OCI-LY1 (cell line): Measurements from ENCODE around the gene RAPGEF4.

ENCODE experiments used
- H2AFZ ChIP-seq: fragments of 200-600 bp; sonication (generic), shearing (Covaris generic); 2 replicates; pipeline ENCODE4 v1.6.0; 2014; ENCODE audit warnings: antibody characterized with exemption, mild to moderate bottlenecking, low read length
- H3F3A ChIP-seq: fragments of 200-600 bp; sonication (generic), shearing (Covaris generic); 2 replicates; pipeline ENCODE4 v1.6.0; 2014; ENCODE audit warnings: mild to moderate bottlenecking, antibody characterized with exemption, low read length, moderate library complexity; ENCODE audit not compliant: insufficient read depth
- H3K27ac ChIP-seq: fragments of 200-600 bp; sonication (generic); 2 replicates; pipeline ENCODE4 v1.5.1; 2014; ENCODE audit warnings: low read length, mixed run types, mild to moderate bottlenecking, low read depth; ENCODE audit not compliant: poor library complexity, severe bottlenecking
- H3K27me3 ChIP-seq: fragments of 200-600 bp; sonication (generic); 2 replicates; pipeline ENCODE4 v1.6.0; 2014; ENCODE audit warnings: antibody characterized with exemption, mild to moderate bottlenecking, low read length, moderate library complexity; ENCODE audit not compliant: insufficient read depth
- H3K36me3 ChIP-seq: fragments of 200-600 bp; sonication (generic); 2 replicates; pipeline ENCODE4 v1.6.1; 2014; ENCODE audit warnings: mild to moderate bottlenecking, antibody characterized with exemption, low read length, moderate library complexity, mixed read lengths; ENCODE audit not compliant: insufficient read depth
- H3K4me1 ChIP-seq: fragments of 200-600 bp; sonication (generic); 2 replicates; pipeline ENCODE4 v1.5.1; 2014; ENCODE audit warnings: mild to moderate bottlenecking, low read length, moderate library complexity; ENCODE audit not compliant: insufficient read depth, severe bottlenecking
- H3K4me2 ChIP-seq: fragments of 200-600 bp; sonication (generic), shearing (Covaris generic); 2 replicates; pipeline ENCODE4 v1.6.1; 2014; ENCODE audit warnings: low read length
- H3K4me3 ChIP-seq: fragments of 200-600 bp; sonication (generic); 2 replicates; pipeline ENCODE4 v1.5.1; 2014; ENCODE audit warnings: low read length, low read depth, mild to moderate bottlenecking, mixed read lengths; ENCODE audit not compliant: poor library complexity, severe bottlenecking
- H3K79me2 ChIP-seq: fragments of 200-600 bp; shearing (Covaris generic); 2 replicates; pipeline ENCODE4 v1.6.1; 2016; ENCODE audit warnings: mixed run types, low read length, mixed read lengths; ENCODE audit not compliant: insufficient read depth
- H3K9ac ChIP-seq: fragments of 200-600 bp; sonication (generic), shearing (Covaris generic); 2 replicates; pipeline ENCODE4 v1.6.1; 2014; ENCODE audit warnings: mild to moderate bottlenecking, low read length, mixed read lengths
- H3K9me2 ChIP-seq: fragments of 200-600 bp; sonication (generic), shearing (Covaris generic); 2 replicates; pipeline ENCODE4 v1.6.1; 2014; ENCODE audit warnings: low read depth, mild to moderate bottlenecking, low read length, mixed read lengths
- H3K9me3 ChIP-seq: fragments of 200-600 bp; shearing (Covaris generic); 2 replicates; pipeline ENCODE4 v1.6.1; 2014; ENCODE audit warnings: low read length, mixed read lengths
- H4K20me1 ChIP-seq: fragments of 200-600 bp; sonication (generic), shearing (Covaris generic); 2 replicates; pipeline ENCODE4 v1.6.0; 2016; ENCODE audit warnings: mild to moderate bottlenecking, low read length; ENCODE audit not compliant: insufficient read depth
- EZH2 ChIP-seq: fragments of 200-600 bp; sonication (generic), shearing (Covaris generic); IDR thresholded peaks from 2 replicates; pipeline ENCODE4 v1.8.0; 2017; ENCODE audit warnings: borderline replicate concordance, mixed run types, mild to moderate bottlenecking, antibody characterized with exemption, low read length, moderate library complexity, mixed read lengths
- TF ChIP-seq, protein P1 (sequence below): fragments of 200-600 bp; sonication (generic), shearing (Covaris generic); IDR thresholded peaks from 2 replicates; pipeline ENCODE4 v1.5.1; 2017; ENCODE audit warnings: mild to moderate bottlenecking, antibody characterized with exemption, low read length, moderate library complexity, mixed read lengths

RAPGEF4 gene

DNA sequence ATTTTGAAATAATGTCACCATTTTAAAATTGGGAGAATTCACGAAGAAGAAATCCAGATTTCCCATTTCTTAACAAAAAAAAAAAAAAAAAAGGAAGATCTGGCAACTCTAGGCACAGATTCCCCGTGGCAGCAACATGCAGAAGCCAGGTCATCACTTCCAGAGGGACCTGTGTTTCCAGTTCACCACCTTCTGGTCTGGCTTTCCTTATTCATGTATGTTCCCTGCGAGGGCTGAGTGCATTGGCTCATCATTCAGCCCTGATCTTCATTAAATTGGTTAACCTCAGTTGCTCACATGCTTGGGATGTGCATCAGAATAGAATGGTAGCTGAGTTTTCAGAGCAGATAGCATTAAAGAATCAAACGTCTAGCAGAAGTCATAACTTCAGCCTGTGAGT lies 315.0 kb downstream of the RAPGEF4 start:
- no peaks in the 10 kb centered on the region for H3F3A ChIP-seq
- no peak overlapping the region for H3K4me3 ChIP-seq
- TF ChIP-seq EZH2 = no peak
- TF ChIP-seq, protein P1, sequence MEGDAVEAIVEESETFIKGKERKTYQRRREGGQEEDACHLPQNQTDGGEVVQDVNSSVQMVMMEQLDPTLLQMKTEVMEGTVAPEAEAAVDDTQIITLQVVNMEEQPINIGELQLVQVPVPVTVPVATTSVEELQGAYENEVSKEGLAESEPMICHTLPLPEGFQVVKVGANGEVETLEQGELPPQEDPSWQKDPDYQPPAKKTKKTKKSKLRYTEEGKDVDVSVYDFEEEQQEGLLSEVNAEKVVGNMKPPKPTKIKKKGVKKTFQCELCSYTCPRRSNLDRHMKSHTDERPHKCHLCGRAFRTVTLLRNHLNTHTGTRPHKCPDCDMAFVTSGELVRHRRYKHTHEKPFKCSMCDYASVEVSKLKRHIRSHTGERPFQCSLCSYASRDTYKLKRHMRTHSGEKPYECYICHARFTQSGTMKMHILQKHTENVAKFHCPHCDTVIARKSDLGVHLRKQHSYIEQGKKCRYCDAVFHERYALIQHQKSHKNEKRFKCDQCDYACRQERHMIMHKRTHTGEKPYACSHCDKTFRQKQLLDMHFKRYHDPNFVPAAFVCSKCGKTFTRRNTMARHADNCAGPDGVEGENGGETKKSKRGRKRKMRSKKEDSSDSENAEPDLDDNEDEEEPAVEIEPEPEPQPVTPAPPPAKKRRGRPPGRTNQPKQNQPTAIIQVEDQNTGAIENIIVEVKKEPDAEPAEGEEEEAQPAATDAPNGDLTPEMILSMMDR = no peak
- no peaks in the 10 kb centered on the region for H3K9me2 ChIP-seq
- no peaks in the 10 kb centered on the region for H3K36me3 ChIP-seq
- no peak overlapping the region for H3K27ac ChIP-seq
- H3K4me1 ChIP-seq = no peaks in the 10 kb centered on the region
- H3K27me3 ChIP-seq = no peaks in the 10 kb centered on the region
- no peaks in the 10 kb centered on the region for H3K79me2 ChIP-seq
- H2AFZ ChIP-seq = no peak overlapping the region
- H3K9me3 ChIP-seq = no peaks in the 10 kb centered on the region
- no peaks in the 10 kb centered on the region for H4K20me1 ChIP-seq
- H3K4me2 ChIP-seq = no peak overlapping the region
- H3K9ac ChIP-seq = no peak overlapping the region

- Histone ChIP-seq H3K4me3 (no peak overlapping the region), H3K4me2 (no peak overlapping the region), H3F3A (no peaks in the 10 kb centered on the region), H3K79me2 (no peaks in the 10 kb centered on the region), H3K36me3 (no peaks in the 10 kb centered on the region), H3K9ac (no peak overlapping the region), H3K9me3 (no peaks in the 10 kb centered on the region), H3K27ac (no peak overlapping the region), H3K9me2 (no peaks in the 10 kb centered on the region), H2AFZ (no peak overlapping the region), H4K20me1 (no peaks in the 10 kb centered on the region), H3K27me3 (no peaks in the 10 kb centered on the region), H3K4me1 (no peaks in the 10 kb centered on the region)
- no peak for TF ChIP-seq EZH2
- TF ChIP-seq, protein P1 = no peak
Measured at GRCh38 chr2:173051463-173052215, 316.0 kb downstream of the RAPGEF4 start.

- no peak for TF ChIP-seq EZH2
- TF ChIP-seq, protein P1 = no peak
- Histone ChIP-seq H2AFZ (no peak overlapping the region), H3K9me2 (no peaks in the 10 kb centered on the region), H3K27me3 (no peaks in the 10 kb centered on the region), H3K79me2 (no peaks in the 10 kb centered on the region), H3K36me3 (no peaks in the 10 kb centered on the region), H3F3A (no peaks in the 10 kb centered on the region), H3K9ac (no peak overlapping the region), H3K4me1 (no peaks in the 10 kb centered on the region), H3K4me3 (no peak overlapping the region), H3K4me2 (no peak overlapping the region), H3K27ac (no peak overlapping the region), H3K9me3 (no peaks in the 10 kb centered on the region), H4K20me1 (no peaks in the 10 kb centered on the region)
Measured at GRCh38 chr2:173053043-173053699, 317.5 kb downstream of the RAPGEF4 start.
